CD14-positive monocyte (primary cell): Measurements from ENCODE around the gene RGS17. TPM values are rescaled to one million over a fixed set of nuclear protein-coding genes. Genes with fewer than 3 reads are reported as not detected.

Source experiments
- DNase-seq, 3 donors: peaks; one replicate each; pipeline ENCODE4 v3.0.0-alpha.2; 2011 to 2022
- H2AFZ ChIP-seq: 2 replicates; pipeline ENCODE4 v1.6.0; 2012; ENCODE audit warnings: mild to moderate bottlenecking, low read depth, low read length, inconsistent platforms; ENCODE audit not compliant: insufficient read depth, poor library complexity, severe bottlenecking
- H3K27ac ChIP-seq, 2 donors: 1 replicate in 1 of 2; 2 replicates in 1 of 2; pipeline ENCODE4 v1.5.1; 2012 to 2013; ENCODE audit warnings: low read length in 2 of 2, control low read depth in 1 of 2, inconsistent platforms in 1 of 2, low read depth in 1 of 2, mild to moderate bottlenecking in 1 of 2
- H3K27me3 ChIP-seq, 2 donors: one replicate each; pipeline versions ENCODE4 v1.6.0 to v1.6.1; 2011 to 2013; ENCODE audit warnings: low read length in 2 of 2; ENCODE audit not compliant: control insufficient read depth in 2 of 2, insufficient read depth in 2 of 2
- H3K36me3 ChIP-seq, 2 donors: replicated peaks in 1 of 2; 1 replicate in 1 of 2; 2 replicates in 1 of 2; pipeline versions ENCODE4 v1.5.1 to v1.6.1; 2012 to 2013; ENCODE audit warnings: low read length in 2 of 2, control low read depth in 1 of 2, inconsistent platforms in 1 of 2, mild to moderate bottlenecking in 1 of 2; ENCODE audit not compliant: insufficient read depth in 2 of 2, control insufficient read depth in 1 of 2
- H3K4me1 ChIP-seq, 2 donors: 1 replicate in 1 of 2; 2 replicates in 1 of 2; pipeline versions ENCODE4 v1.5.1 to v1.6.1; 2012 to 2013; ENCODE audit warnings: low read length in 2 of 2, control low read depth in 1 of 2, inconsistent platforms in 1 of 2, mild to moderate bottlenecking in 1 of 2, moderate library complexity in 1 of 2; ENCODE audit not compliant: insufficient read depth in 2 of 2, control insufficient read depth in 1 of 2
- H3K4me2 ChIP-seq: replicated peaks from 2 replicates; pipeline ENCODE3; 2012; ENCODE audit warnings: low read length, moderate library complexity, mild to moderate bottlenecking; ENCODE audit not compliant: poor library complexity, severe bottlenecking; ENCODE audit errors: extremely low read depth
- H3K4me3 ChIP-seq, 3 experiments: fragments of 200-600 bp in 1 of 3; sonication (generic) in 1 of 3; replicated peaks in 1 of 3; 1 replicate in 2 of 3; 2 replicates in 1 of 3; pipeline ENCODE4 v1.5.1; 2011 to 2013; ENCODE audit warnings: low read length in 3 of 3, mild to moderate bottlenecking in 3 of 3, control low read depth in 2 of 3, low read depth in 2 of 3, inconsistent platforms in 1 of 3, moderate library complexity in 1 of 3
- H3K79me2 ChIP-seq: 2 replicates; pipeline ENCODE4 v1.6.0; 2012; ENCODE audit warnings: mild to moderate bottlenecking, control low read depth, inconsistent platforms, low read length, moderate library complexity; ENCODE audit not compliant: insufficient read depth
- H3K9ac ChIP-seq: 2 replicates; pipeline ENCODE4 v1.6.0; 2017; ENCODE audit warnings: low read length, mild to moderate bottlenecking; ENCODE audit not compliant: insufficient read depth, poor library complexity, severe bottlenecking
- H3K9me3 ChIP-seq, 2 donors: replicated peaks in 1 of 2; 1 replicate in 1 of 2; 2 replicates in 1 of 2; pipeline versions ENCODE4 v1.5.1 to v1.6.1; 2012 to 2013; ENCODE audit warnings: low read length in 2 of 2, control low read depth in 1 of 2; ENCODE audit not compliant: control insufficient read depth in 1 of 2, insufficient read depth in 1 of 2
- H4K20me1 ChIP-seq: 2 replicates; pipeline ENCODE4 v1.6.0; 2012; ENCODE audit warnings: mild to moderate bottlenecking, low read length, control low read depth, moderate library complexity; ENCODE audit not compliant: insufficient read depth
- H3K27ac Mint-ChIP-seq, 7 donors: one replicate each; pipeline ENCODE4 v1.8.0; 2020; ENCODE audit warnings: mild to moderate bottlenecking in 7 of 7, mixed read lengths in 7 of 7, moderate library complexity in 6 of 7, inconsistent platforms in 2 of 7
- H3K27me3 Mint-ChIP-seq, 3 donors: one replicate each; pipeline ENCODE4 v1.8.0; 2021 to 2022; ENCODE audit warnings: low read depth in 3 of 3, mild to moderate bottlenecking in 3 of 3, mixed read lengths in 3 of 3, moderate library complexity in 3 of 3, inconsistent platforms in 1 of 3
- H3K36me3 Mint-ChIP-seq, 2 donors: one replicate each; pipeline ENCODE4 v1.8.0; 2020; ENCODE audit warnings: mixed read lengths in 2 of 2, inconsistent platforms in 1 of 2, mild to moderate bottlenecking in 1 of 2
- H3K4me1 Mint-ChIP-seq: one replicate; pipeline ENCODE4 v1.8.0; 2020; ENCODE audit warnings: mild to moderate bottlenecking, mixed read lengths
- H3K4me3 Mint-ChIP-seq, 2 donors: one replicate each; pipeline ENCODE4 v1.8.0; 2020; ENCODE audit warnings: mild to moderate bottlenecking in 2 of 2, mixed read lengths in 2 of 2, moderate library complexity in 1 of 2
- H3K9me3 Mint-ChIP-seq, 7 donors: one replicate each; pipeline ENCODE4 v1.8.0; 2020 to 2022; ENCODE audit warnings: mixed read lengths in 7 of 7, mild to moderate bottlenecking in 6 of 7, moderate library complexity in 6 of 7, inconsistent platforms in 2 of 7
- CTCF ChIP-seq: fragments of 200-600 bp; IDR thresholded peaks from one replicate; pipeline ENCODE4 v1.8.0; 2022; ENCODE audit warnings: antibody characterized with exemption, mild to moderate bottlenecking
- WGBS: methylation state at CpG from one replicate; pipeline ENCODE4 v1.1.5; 2013; ENCODE audit warnings: missing lambda C conversion rate; ENCODE audit not compliant: insufficient coverage; 5-methylcytosine and 5-hydroxymethylcytosine counted together
- intact Hi-C, 2 donors: fragments of 100-400 bp; cut with micrococcal nuclease; formaldehyde crosslinking; loops; one replicate each; pipeline versions ENCODE4 v1.15.0 to v1.15.1; 2023
- polyA plus RNA-seq, 3 donors: library from polyadenylated mRNA; depleted of rRNA in 1 of 3; unstranded in 2 of 3; stranded (reverse) in 1 of 3; fragments of 300-500 nt in 2 of 3; fragments of >200 nt in 1 of 3; fragmentation: Illumina TruSeq in 2 of 3; gene quantifications; 1 replicate in 2 of 3; 2 replicates in 1 of 3; pipeline ENCODE4 v1.2.3, GENCODE V29; 2012 to 2021

RGS17 gene
- polyA plus RNA-seq, 3 donors, result not detected

- no peaks in the 10 kb centered on the region for H3K36me3 ChIP-seq
- 100% methylated on average over 4 of the region's 4 CpGs for WGBS
- no peaks in the 10 kb centered on the region for H3K9me3 ChIP-seq
- H3K9ac ChIP-seq, result no peak overlapping the region
- Mint-ChIP-seq H3K27me3 (peaks cover 0 to 5% (median 4%) of the 10 kb centered on the region in 3 donors), H3K36me3 (no peaks in the 10 kb centered on the region), H3K9me3 (peaks cover 0 to 10% (median 2%) of the 10 kb centered on the region in 7 donors), H3K4me3 (no peak overlapping the region), H3K27ac (no peak overlapping the region), H3K4me1 (no peaks in the 10 kb centered on the region)
- intact Hi-C loops, result no loop called here
- DNase-seq, result no peak
- H3K4me1 ChIP-seq, result no peaks in the 10 kb centered on the region
- H2AFZ ChIP-seq, result no peak overlapping the region
- H3K79me2 ChIP-seq, result no peaks in the 10 kb centered on the region
- H3K27ac ChIP-seq, result no peak overlapping the region
- H3K4me3 ChIP-seq, result no peak overlapping the region
- no peaks in the 10 kb centered on the region for H3K27me3 ChIP-seq
- no peaks in the 10 kb centered on the region for H4K20me1 ChIP-seq
- H3K4me2 ChIP-seq, result no peak overlapping the region
- TF ChIP-seq CTCF, result no peak
Measured at GRCh38 chr6:153145591-153145990, 14.5 kb upstream of the RGS17 start.

GRCh38 chr6:153143200-153143599, 12.1 kb upstream of the RGS17 start:
- H2AFZ ChIP-seq, result no peak overlapping the region
- H3K27ac Mint-ChIP-seq, result no peak overlapping the region
- TF ChIP-seq CTCF, result no peak
- no peak overlapping the region for H3K4me3 Mint-ChIP-seq
- WGBS, result 100% methylated on average over 1 of the region's 4 CpGs
- peaks cover 0 to 5% (median 2%) of the 10 kb centered on the region in 3 donors for H3K27me3 Mint-ChIP-seq
- no peak overlapping the region for H3K4me3 ChIP-seq
- H3K27me3 ChIP-seq, result no peaks in the 10 kb centered on the region
- H4K20me1 ChIP-seq, result no peaks in the 10 kb centered on the region
- intact Hi-C loops, result no loop called here
- H3K9me3 Mint-ChIP-seq, result peaks cover 0 to 4% (median 2%) of the 10 kb centered on the region in 7 donors
- H3K27ac ChIP-seq, result no peak overlapping the region
- no peaks in the 10 kb centered on the region for H3K9me3 ChIP-seq
- no peaks in the 10 kb centered on the region for H3K79me2 ChIP-seq
- no peaks in the 10 kb centered on the region for H3K4me1 Mint-ChIP-seq
- no peak overlapping the region for H3K4me2 ChIP-seq
- H3K36me3 ChIP-seq, result no peaks in the 10 kb centered on the region
- H3K9ac ChIP-seq, result no peak overlapping the region
- no peaks in the 10 kb centered on the region for H3K4me1 ChIP-seq
- DNase-seq, result no peak
- H3K36me3 Mint-ChIP-seq, result no peaks in the 10 kb centered on the region
